ENCODE measurements around the gene BLM.

GRCh38 chr15:90701048-90701447, 16.1 kb upstream of the BLM start:
- TF ChIP-seq POLR2A (IDR thresholded peaks at IDR 0.05), result no peak
- no peak for TF ChIP-seq CTCF (IDR thresholded peaks at IDR 0.05)
- no peak for TF ChIP-seq POLR2AphosphoS5 (IDR thresholded peaks at IDR 0.05)
